HepG2 (cell line): ENCODE results near the gene SLC11A1. TPM values are rescaled to one million over a fixed set of nuclear protein-coding genes. Genes with fewer than 3 reads are reported as not detected.

Experiments used
- ARID2 ChIP-seq: sonication (generic); formaldehyde crosslinking; IDR thresholded peaks from 2 replicates; pipeline ENCODE4 v1.8.1; 2022; ENCODE audit warnings: mild to moderate bottlenecking, missing genetic modification reagents, borderline replicate concordance
- HBP1 ChIP-seq: IDR thresholded peaks from 2 replicates; pipeline ENCODE4 v1.6.1; 2016; ENCODE audit warnings: low read depth, control low read depth
- HIVEP1 ChIP-seq: sonication (generic); formaldehyde crosslinking; IDR thresholded peaks from 2 replicates; pipeline ENCODE4 v1.4.0; 2020; ENCODE audit warnings: mild to moderate bottlenecking, missing genetic modification reagents
- KDM3A ChIP-seq: IDR thresholded peaks from 2 replicates; pipeline ENCODE4 v1.6.1; 2018; ENCODE audit warnings: low read depth, missing compliant biosample characterization
- KLF11 ChIP-seq: IDR thresholded peaks from 2 replicates; pipeline ENCODE4 v1.6.1; 2016; ENCODE audit warnings: missing compliant biosample characterization
- MAZ ChIP-seq, 2 experiments: sonication (generic) in 1 of 2; formaldehyde crosslinking in 1 of 2; IDR thresholded peaks; 2 replicates each; pipeline versions ENCODE4 v1.5.0 to v1.6.1; 2012 to 2020; ENCODE audit warnings: low read depth in 2 of 2, mild to moderate bottlenecking in 2 of 2, borderline replicate concordance in 1 of 2, improper control_type of control experiment in 1 of 2, low read length in 1 of 2, missing genetic modification reagents in 1 of 2, moderate library complexity in 1 of 2
- MBNL3 ChIP-seq: fragments of 250-450 bp; sonication (Bioruptor Pico); conservative IDR thresholded peaks from 2 replicates; pipeline ENCODE4 v1.8.0; 2022; ENCODE audit warnings: mild to moderate bottlenecking, inconsistent platforms
- MED1 ChIP-seq: sonication (generic); formaldehyde crosslinking; IDR thresholded peaks from 2 replicates; pipeline ENCODE4 v1.4.0; 2020; ENCODE audit warnings: missing genetic modification reagents
- PRDM4 ChIP-seq: sonication (generic); formaldehyde crosslinking; IDR thresholded peaks from 2 replicates; pipeline ENCODE4 v1.9.0; 2021; ENCODE audit warnings: missing genetic modification reagents, borderline replicate concordance
- RAD21 ChIP-seq: fragments of 450-650 bp; formaldehyde crosslinking; IDR thresholded peaks from 2 replicates; pipeline ENCODE4 v1.5.0; 2020; ENCODE audit warnings: mild to moderate bottlenecking
- TFAP4 ChIP-seq: sonication (generic); IDR thresholded peaks from 2 replicates; pipeline ENCODE4 v1.6.1; 2016; ENCODE audit warnings: low read depth, borderline replicate concordance
- ZBED4 ChIP-seq: sonication (generic); formaldehyde crosslinking; IDR thresholded peaks from 2 replicates; pipeline ENCODE4 v1.4.0; 2020; ENCODE audit warnings: missing genetic modification reagents, borderline replicate concordance
- ZBTB42 ChIP-seq: sonication (generic); formaldehyde crosslinking; IDR thresholded peaks from 2 replicates; pipeline ENCODE4 v1.5.0; 2020; ENCODE audit warnings: mild to moderate bottlenecking, missing genetic modification reagents
- ZNF563 ChIP-seq: sonication (generic); formaldehyde crosslinking; IDR thresholded peaks from 2 replicates; pipeline ENCODE4 v1.8.0; 2022; ENCODE audit warnings: mild to moderate bottlenecking, moderate library complexity, missing genetic modification reagents
- ZNF766 ChIP-seq: sonication (generic); formaldehyde crosslinking; IDR thresholded peaks from 2 replicates; pipeline ENCODE4 v1.5.0; 2020; ENCODE audit warnings: missing genetic modification reagents, borderline replicate concordance
- ZNF83 ChIP-seq: sonication (generic); formaldehyde crosslinking; IDR thresholded peaks from 2 replicates; pipeline ENCODE4 v1.4.0; 2020; ENCODE audit warnings: missing genetic modification reagents, mild to moderate bottlenecking, borderline replicate concordance
- polyA plus RNA-seq, 8 experiments: library from polyadenylated mRNA; depleted of rRNA in 3 of 8; stranded (reverse) in 7 of 8; unstranded in 1 of 8; fragments of >200 nt; fragmentation: Illumina TruSeq in 4 of 8; extraction: Trizol in 4 of 8; gene quantifications; 2 replicates each; pipeline versions ENCODE4 v1.2.1 to v1.2.3, GENCODE V29; 2011 to 2016; ENCODE audit warnings: low read depth in 4 of 8, missing spikeins in 1 of 8, mixed read lengths in 1 of 8; ENCODE audit not compliant: insufficient read depth in 1 of 8
- total RNA-seq, 5 experiments: library from RNA; depleted of rRNA; stranded (reverse); fragments of >200 nt; fragmentation: Illumina TruSeq; extraction: Trizol; gene quantifications; 2 replicates each; pipeline ENCODE4 v1.2.3, GENCODE V29; 2016; ENCODE audit warnings: low read depth in 1 of 5
- TF ChIP-seq, protein P1 (sequence below): sonication (generic); formaldehyde crosslinking; IDR thresholded peaks from 2 replicates; pipeline ENCODE4 v1.8.1; 2022; ENCODE audit warnings: mild to moderate bottlenecking, missing genetic modification reagents

SLC11A1 gene
- total and polyA plus RNA-seq, 2 of the 13 experiments (the other 11 are each of a cell fraction or from before 2014, with no cell fraction given), result 0.33 to 2.3 TPM

DNA sequence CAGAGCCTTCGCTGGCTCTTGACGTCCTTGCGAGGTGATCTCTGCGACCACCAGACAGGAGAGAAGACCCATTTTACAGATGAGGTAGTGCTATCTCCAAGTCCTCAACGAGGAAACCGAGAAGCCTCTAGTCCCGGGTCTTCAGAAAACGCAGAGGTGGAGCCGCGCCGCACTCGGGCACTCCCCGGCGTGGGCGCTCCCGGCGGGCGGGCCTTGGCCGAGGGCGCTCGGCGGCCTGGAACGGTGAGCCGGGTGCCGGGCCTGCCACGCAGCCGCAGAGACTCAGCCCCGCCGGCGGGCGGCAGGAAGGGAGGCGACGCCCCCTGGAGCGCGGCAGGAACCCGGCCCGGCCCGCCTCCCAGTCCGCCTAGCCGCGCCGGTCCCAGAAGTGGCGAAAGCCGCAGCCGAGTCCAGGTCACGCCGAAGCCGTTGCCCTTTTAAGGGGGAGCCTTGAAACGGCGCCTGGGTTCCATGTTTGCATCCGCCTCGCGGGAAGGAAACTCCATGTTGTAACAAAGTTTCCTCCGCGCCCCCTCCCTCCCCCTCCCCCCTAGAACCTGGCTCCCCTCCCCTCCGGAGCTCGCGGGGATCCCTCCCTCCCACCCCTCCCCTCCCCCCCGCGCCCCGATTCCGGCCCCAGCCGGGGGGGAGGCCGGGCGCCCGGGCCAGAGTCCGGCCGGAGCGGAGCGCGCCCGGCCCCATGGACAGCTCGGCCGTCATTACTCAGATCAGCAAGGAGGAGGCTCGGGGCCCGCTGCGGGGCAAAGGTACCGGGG is 17.5 kb downstream of the SLC11A1 start, which contains the start of gene CTDSP1 (continued):
- TF ChIP-seq, protein P1, sequence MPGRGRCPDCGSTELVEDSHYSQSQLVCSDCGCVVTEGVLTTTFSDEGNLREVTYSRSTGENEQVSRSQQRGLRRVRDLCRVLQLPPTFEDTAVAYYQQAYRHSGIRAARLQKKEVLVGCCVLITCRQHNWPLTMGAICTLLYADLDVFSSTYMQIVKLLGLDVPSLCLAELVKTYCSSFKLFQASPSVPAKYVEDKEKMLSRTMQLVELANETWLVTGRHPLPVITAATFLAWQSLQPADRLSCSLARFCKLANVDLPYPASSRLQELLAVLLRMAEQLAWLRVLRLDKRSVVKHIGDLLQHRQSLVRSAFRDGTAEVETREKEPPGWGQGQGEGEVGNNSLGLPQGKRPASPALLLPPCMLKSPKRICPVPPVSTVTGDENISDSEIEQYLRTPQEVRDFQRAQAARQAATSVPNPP, result peak; percentile 59; the same call in 1 of the 2 replicates
- peak; percentile 92 for TF ChIP-seq MAZ (IDR thresholded peaks at IDR 0.05; ENCODE audit: borderline replicate concordance, low read depth, low read length)
- TF ChIP-seq MAZ (CRISPR knock-in tag; IDR thresholded peaks at IDR 0.05; ENCODE audit: low read depth), result peak; percentile 95
- TF ChIP-seq MBNL3 (CRISPR knock-in tag), result no peak
- TF ChIP-seq ZNF766, result peak; percentile 34; the same call in 1 of the 2 replicates
- peak; percentile 98 for TF ChIP-seq ZBED4
- TF ChIP-seq KDM3A, result peak; percentile 63; the same call in 1 of the 2 replicates
- TF ChIP-seq PRDM4 (CRISPR knock-in tag), result peak; percentile 100
- peak; percentile 35 for TF ChIP-seq ZNF563 (CRISPR knock-in tag)
- no peak for TF ChIP-seq ARID2 (CRISPR knock-in tag)
- peak; percentile 90 for TF ChIP-seq MED1 (CRISPR knock-in tag)
- no peak; the same call in 1 of the 2 replicates for TF ChIP-seq ZBTB42 (CRISPR knock-in tag)
- TF ChIP-seq KLF11, result 0 out of 2 replicates have a peak, but pooled peaks have one; percentile 37
- TF ChIP-seq ZNF83, result peak; percentile 50; the same call in 1 of the 2 replicates
- peak; percentile 65; the same call in 1 of the 2 replicates for TF ChIP-seq HBP1 (CRISPR knock-in tag)
- no peak; the same call in 1 of the 2 replicates for TF ChIP-seq HIVEP1
- no peak for TF ChIP-seq TFAP4
- peak; percentile 86 for TF ChIP-seq RAD21 (CRISPR knock-in tag)
